Type B pancreatic cell (in vitro differentiated cells): Measurements from ENCODE around the gene TARDBP. TPM values are rescaled to one million over a fixed set of nuclear protein-coding genes. Genes with fewer than 3 reads are reported as not detected.
"Not testable (repeated sequence)": the region's sequence is repeated elsewhere in the genome, so short reads cannot be mapped to it uniquely, and the experiment has no call there.

ENCODE experiments used
- DNase-seq: peaks from one replicate; pipeline ENCODE4 v3.0.0; 2021; ENCODE audit warnings: mixed read lengths; ENCODE audit not compliant: unreplicated experiment; ENCODE audit errors: extremely low spot score
- H3K27ac Mint-ChIP-seq: 2 replicates; pipeline ENCODE4 v1.8.0; 2021; ENCODE audit warnings: mild to moderate bottlenecking, mixed read lengths
- H3K27me3 Mint-ChIP-seq: 2 replicates; pipeline ENCODE4 v1.8.0; 2021; ENCODE audit warnings: mixed read lengths
- H3K36me3 Mint-ChIP-seq: 2 replicates; pipeline ENCODE4 v1.8.0; 2021; ENCODE audit warnings: mixed read lengths
- H3K4me1 Mint-ChIP-seq: one replicate; pipeline ENCODE4 v1.8.0; 2021; ENCODE audit warnings: mixed read lengths; ENCODE audit not compliant: unreplicated experiment
- H3K4me3 Mint-ChIP-seq: 2 replicates; pipeline ENCODE4 v1.8.0; 2021; ENCODE audit warnings: mild to moderate bottlenecking, mixed read lengths
- H3K9me3 Mint-ChIP-seq: 2 replicates; pipeline ENCODE4 v1.8.0; 2021; ENCODE audit warnings: mixed read lengths
- CTCF ChIP-seq: fragments of 200-600 bp; sonication (generic); conservative IDR thresholded peaks from 2 replicates; pipeline ENCODE4 v1.5.0; 2021; ENCODE audit warnings: antibody characterized with exemption, mild to moderate bottlenecking
- total RNA-seq: library from RNA; stranded (reverse); gene quantifications from 2 replicates; pipeline ENCODE4 v1.2.1, GENCODE V29; 2021; ENCODE audit warnings: low replicate concordance

TARDBP gene
- total RNA-seq, 1 donor from 2014 or later = 188 TPM

DNA sequence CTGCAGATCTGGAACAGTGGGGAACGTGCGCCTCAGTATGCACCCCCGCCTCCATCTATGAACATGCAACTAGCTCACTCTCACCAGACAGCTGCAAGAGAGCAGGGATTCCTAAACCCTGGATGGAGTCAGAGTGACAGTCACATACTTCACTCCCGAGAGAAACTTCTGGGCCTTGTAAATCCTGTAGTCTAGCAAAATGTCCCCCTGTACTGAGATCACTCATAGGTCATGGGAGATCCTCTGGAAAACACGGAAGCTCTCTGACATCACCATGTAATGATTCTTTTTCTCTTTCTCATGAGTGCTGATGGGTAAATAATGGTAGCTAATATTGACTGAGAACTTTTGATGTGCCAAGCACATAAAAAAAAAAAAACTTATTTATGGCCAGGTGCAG lies 23.4 kb upstream of the TARDBP start:
- DNase-seq = no peak
- no peaks in the 10 kb centered on the region for H3K36me3 Mint-ChIP-seq
- H3K27ac Mint-ChIP-seq = no peak overlapping the region
- peaks cover 9% of the 10 kb centered on the region for H3K27me3 Mint-ChIP-seq
- H3K4me3 Mint-ChIP-seq = no peak overlapping the region
- H3K4me1 Mint-ChIP-seq = no peaks in the 10 kb centered on the region
- TF ChIP-seq CTCF = no peak
- no peaks in the 10 kb centered on the region for H3K9me3 Mint-ChIP-seq

DNA sequence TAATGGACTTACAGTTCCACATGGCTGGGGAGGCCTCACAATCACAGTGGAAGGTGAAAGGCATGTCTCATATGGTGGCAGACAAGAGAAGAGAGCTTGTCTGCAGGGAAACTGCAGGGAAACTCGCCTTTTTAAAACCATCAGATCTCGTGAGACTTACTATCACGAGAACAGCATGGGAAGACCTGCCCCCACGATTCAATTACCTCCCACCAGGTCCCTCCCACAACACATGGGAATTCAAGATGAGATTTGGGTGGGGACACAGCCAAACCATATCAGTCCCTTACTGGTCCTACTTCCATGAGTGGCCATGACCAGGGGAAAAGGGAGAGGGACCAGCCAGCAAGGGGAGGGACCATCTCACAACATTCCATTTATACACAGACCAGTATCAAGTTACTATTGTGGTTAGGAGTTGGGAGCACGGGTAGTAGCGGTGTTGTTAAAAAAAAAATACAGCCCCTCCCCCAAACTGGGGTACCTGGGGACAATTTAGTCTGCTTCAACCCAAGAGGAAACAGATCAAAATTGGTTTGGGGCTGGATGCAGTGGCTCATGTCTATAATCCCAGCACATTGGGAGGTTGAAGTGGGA lies 22.4 kb upstream of the TARDBP start:
- not testable (repeated sequence) for H3K27ac Mint-ChIP-seq, H3K27me3 Mint-ChIP-seq, H3K4me3 Mint-ChIP-seq, H3K36me3 Mint-ChIP-seq, H3K9me3 Mint-ChIP-seq, DNase-seq, H3K4me1 Mint-ChIP-seq

- no peak for DNase-seq
- no peak overlapping the region for H3K27ac Mint-ChIP-seq
- H3K27me3 Mint-ChIP-seq = peaks cover 9% of the 10 kb centered on the region
- no peak overlapping the region for H3K4me3 Mint-ChIP-seq
- TF ChIP-seq CTCF = no peak
- no peaks in the 10 kb centered on the region for H3K4me1 Mint-ChIP-seq
- H3K36me3 Mint-ChIP-seq = no peaks in the 10 kb centered on the region
- H3K9me3 Mint-ChIP-seq = no peaks in the 10 kb centered on the region
Measured at GRCh38 chr1:10990828-10991227, 21.6 kb upstream of the TARDBP start.

- H3K27me3 Mint-ChIP-seq, H3K9me3 Mint-ChIP-seq, H3K36me3 Mint-ChIP-seq, H3K4me1 Mint-ChIP-seq, H3K27ac Mint-ChIP-seq, DNase-seq, H3K4me3 Mint-ChIP-seq: not testable (repeated sequence)
Measured at GRCh38 chr1:10992004-10992403, 20.4 kb upstream of the TARDBP start.

GRCh38 chr1:10992864-10993263 lies 19.6 kb upstream of the TARDBP start:
- Mint-ChIP-seq H3K9me3 (no peaks in the 10 kb centered on the region), H3K27ac (no peak overlapping the region)

GRCh38 chr1:10996100-10996499 lies 16.4 kb upstream of the TARDBP start:
- no peak for TF ChIP-seq CTCF
- no peaks in the 10 kb centered on the region for H3K4me1 Mint-ChIP-seq
- H3K27me3 Mint-ChIP-seq = no peaks in the 10 kb centered on the region
- H3K4me3 Mint-ChIP-seq = no peak overlapping the region
- H3K9me3 Mint-ChIP-seq = no peaks in the 10 kb centered on the region
- H3K27ac Mint-ChIP-seq = no peak overlapping the region
- no peak for DNase-seq
- H3K36me3 Mint-ChIP-seq = no peaks in the 10 kb centered on the region

More at GRCh38 chr1:10992864-10993263, 19.6 kb upstream of the TARDBP start:
- no peak for TF ChIP-seq CTCF
- Mint-ChIP-seq H3K27me3 (peaks cover 1% of the 10 kb centered on the region), H3K4me1 (no peaks in the 10 kb centered on the region), H3K4me3 (no peak overlapping the region), H3K36me3 (no peaks in the 10 kb centered on the region)
- DNase-seq = no peak

GRCh38 chr1:11000526-11000925 lies 11.9 kb upstream of the TARDBP start:
- H3K27ac Mint-ChIP-seq = no peak overlapping the region
- H3K4me1 Mint-ChIP-seq = no peaks in the 10 kb centered on the region
- TF ChIP-seq CTCF = no peak
- H3K4me3 Mint-ChIP-seq = no peak overlapping the region
- no peaks in the 10 kb centered on the region for H3K36me3 Mint-ChIP-seq
- H3K27me3 Mint-ChIP-seq = no peaks in the 10 kb centered on the region
- no peaks in the 10 kb centered on the region for H3K9me3 Mint-ChIP-seq
- DNase-seq = no peak
